Fibroblast of lung (primary cell): ENCODE data around the gene CELF2. TPM values are rescaled to one million over a fixed set of nuclear protein-coding genes. Genes with fewer than 3 reads are reported as not detected.

ENCODE experiments used
- DNase-seq, 2 donors: peaks; one replicate each; pipeline versions ENCODE4 v3.0.0 to v3.0.0-alpha.2; 2010; ENCODE audit warnings: low read depth in 2 of 2
- H2AFZ ChIP-seq: 2 replicates; pipeline ENCODE4 v1.5.1; 2012; ENCODE audit warnings: low read length, control low read depth, inconsistent platforms
- H3K27ac ChIP-seq: 2 replicates; pipeline ENCODE4 v1.5.1; 2011; ENCODE audit warnings: low read length, control low read depth; ENCODE audit not compliant: insufficient read depth
- H3K27me3 ChIP-seq: 2 replicates; pipeline ENCODE4 v1.5.1; 2011; ENCODE audit warnings: mild to moderate bottlenecking, low read length; ENCODE audit not compliant: control insufficient read depth, insufficient read depth
- H3K36me3 ChIP-seq: 2 replicates; pipeline ENCODE4 v1.5.1; 2011; ENCODE audit warnings: low read length; ENCODE audit not compliant: control insufficient read depth, insufficient read depth
- H3K4me1 ChIP-seq: 2 replicates; pipeline ENCODE4 v1.5.1; 2011; ENCODE audit warnings: low read length; ENCODE audit not compliant: control insufficient read depth, insufficient read depth; ENCODE audit errors: extremely low read depth
- H3K4me2 ChIP-seq: 2 replicates; pipeline ENCODE4 v1.5.1; 2011; ENCODE audit warnings: low read length, control low read depth; ENCODE audit not compliant: insufficient read depth; ENCODE audit errors: extremely low read depth
- H3K4me3 ChIP-seq, 4 experiments: fragments of 200-600 bp in 1 of 4; sonication (generic) in 1 of 4; replicated peaks in 1 of 4; 2 replicates each; pipeline ENCODE4 v1.5.1; 2011 to 2016; ENCODE audit warnings: low read length in 4 of 4, low read depth in 3 of 4, mild to moderate bottlenecking in 3 of 4, control low read depth in 2 of 4, inconsistent platforms in 1 of 4, mixed read lengths in 1 of 4; ENCODE audit not compliant: insufficient read depth in 1 of 4; ENCODE audit errors: control extremely low read depth in 1 of 4
- H3K79me2 ChIP-seq: 2 replicates; pipeline ENCODE4 v1.5.1; 2012; ENCODE audit warnings: mild to moderate bottlenecking, low read length, inconsistent platforms; ENCODE audit not compliant: control insufficient read depth, insufficient read depth
- H3K9ac ChIP-seq: 2 replicates; pipeline ENCODE4 v1.5.1; 2011; ENCODE audit warnings: mild to moderate bottlenecking, low read length, control low read depth; ENCODE audit not compliant: insufficient read depth
- H3K9me3 ChIP-seq: 2 replicates; pipeline ENCODE4 v1.5.1; 2012; ENCODE audit warnings: low read depth, low read length; ENCODE audit not compliant: control insufficient read depth, insufficient read depth
- H4K20me1 ChIP-seq: 2 replicates; pipeline ENCODE4 v1.5.1; 2011; ENCODE audit warnings: low read length; ENCODE audit not compliant: control insufficient read depth, insufficient read depth; ENCODE audit errors: extremely low read depth
- EZH2 ChIP-seq: IDR thresholded peaks from 2 replicates; pipeline ENCODE4 v1.5.1; 2012; ENCODE audit warnings: low read length, control low read depth, mild to moderate bottlenecking; ENCODE audit errors: missing control alignments
- polyA plus RNA-seq, 2 donors: library from polyadenylated mRNA; depleted of rRNA in 1 of 2; stranded (reverse) in 1 of 2; unstranded in 1 of 2; fragments of >200 nt; gene quantifications; 2 replicates each; pipeline ENCODE4 v1.2.1, GENCODE V29; 2011 to 2012; ENCODE audit warnings: missing spikeins in 1 of 2
- total RNA-seq: library from RNA; depleted of rRNA; stranded (reverse); fragments of >200 nt; gene quantifications from 2 replicates; pipeline ENCODE4 v1.2.1, GENCODE V29; 2014
- TF ChIP-seq, protein P1 (sequence below), 2 donors: IDR thresholded peaks in 1 of 2; conservative IDR thresholded peaks in 1 of 2; 1 replicate in 1 of 2; 2 replicates in 1 of 2; pipeline ENCODE4 v1.5.1; 2011 to 2012; ENCODE audit warnings: low read length in 2 of 2, control low read depth in 1 of 2, inconsistent platforms in 1 of 2, low read depth in 1 of 2, mild to moderate bottlenecking in 1 of 2

The CELF2 gene
- total and polyA plus RNA-seq, 2 donors (not counting 1 experiment from before 2014, with no cell fraction given): 16.9 to 25.1 TPM

DNA sequence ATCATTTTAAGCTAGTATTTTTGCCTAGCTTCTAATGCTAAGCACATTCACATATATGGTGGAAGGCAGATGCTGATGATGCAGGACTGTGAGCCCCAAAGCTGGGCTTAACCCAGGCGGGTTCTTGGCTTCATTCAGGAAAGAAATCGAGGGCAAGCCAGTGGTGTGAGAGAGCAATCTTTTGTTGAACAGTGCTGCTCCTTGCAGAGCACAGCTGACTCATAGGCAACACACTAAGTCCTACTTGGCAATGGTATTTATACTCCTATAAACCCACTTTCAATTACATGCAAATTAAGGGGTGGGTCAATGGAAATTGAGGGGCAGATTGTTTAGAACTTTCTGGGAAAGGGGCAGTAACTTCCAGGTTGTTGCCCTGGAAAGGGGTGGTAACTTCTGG is 42.0 kb upstream of the CELF2 start:
- Histone ChIP-seq H3K27ac (no peak overlapping the region), H3K27me3 (no peaks in the 10 kb centered on the region), H3K36me3 (no peaks in the 10 kb centered on the region), H3K9me3 (no peaks in the 10 kb centered on the region), H3K4me3 (no peak overlapping the region), H3K4me1 (no peaks in the 10 kb centered on the region), H2AFZ (no peak overlapping the region), H3K4me2 (no peak overlapping the region), H4K20me1 (no peaks in the 10 kb centered on the region), H3K79me2 (no peaks in the 10 kb centered on the region), H3K9ac (no peak overlapping the region)
- TF ChIP-seq, protein P1, sequence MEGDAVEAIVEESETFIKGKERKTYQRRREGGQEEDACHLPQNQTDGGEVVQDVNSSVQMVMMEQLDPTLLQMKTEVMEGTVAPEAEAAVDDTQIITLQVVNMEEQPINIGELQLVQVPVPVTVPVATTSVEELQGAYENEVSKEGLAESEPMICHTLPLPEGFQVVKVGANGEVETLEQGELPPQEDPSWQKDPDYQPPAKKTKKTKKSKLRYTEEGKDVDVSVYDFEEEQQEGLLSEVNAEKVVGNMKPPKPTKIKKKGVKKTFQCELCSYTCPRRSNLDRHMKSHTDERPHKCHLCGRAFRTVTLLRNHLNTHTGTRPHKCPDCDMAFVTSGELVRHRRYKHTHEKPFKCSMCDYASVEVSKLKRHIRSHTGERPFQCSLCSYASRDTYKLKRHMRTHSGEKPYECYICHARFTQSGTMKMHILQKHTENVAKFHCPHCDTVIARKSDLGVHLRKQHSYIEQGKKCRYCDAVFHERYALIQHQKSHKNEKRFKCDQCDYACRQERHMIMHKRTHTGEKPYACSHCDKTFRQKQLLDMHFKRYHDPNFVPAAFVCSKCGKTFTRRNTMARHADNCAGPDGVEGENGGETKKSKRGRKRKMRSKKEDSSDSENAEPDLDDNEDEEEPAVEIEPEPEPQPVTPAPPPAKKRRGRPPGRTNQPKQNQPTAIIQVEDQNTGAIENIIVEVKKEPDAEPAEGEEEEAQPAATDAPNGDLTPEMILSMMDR (conservative IDR thresholded peaks at IDR 0.05 in 1 of 2, IDR thresholded peaks at IDR 0.05 in 1 of 2; ENCODE audit: low read depth in 1 of 2, low read length in 2 of 2): no peak
- no peak for TF ChIP-seq EZH2
- no peak for DNase-seq

- H2AFZ ChIP-seq: no peak overlapping the region
- no peaks in the 10 kb centered on the region for H3K9me3 ChIP-seq
- no peak overlapping the region for H3K9ac ChIP-seq
- H3K4me1 ChIP-seq: no peaks in the 10 kb centered on the region
- H3K4me2 ChIP-seq: no peak overlapping the region
- no peak overlapping the region for H3K4me3 ChIP-seq
- TF ChIP-seq, protein P1 (conservative IDR thresholded peaks at IDR 0.05 in 1 of 2, IDR thresholded peaks at IDR 0.05 in 1 of 2; ENCODE audit: low read depth in 1 of 2, low read length in 2 of 2): no peak
- no peak for TF ChIP-seq EZH2
- H3K27ac ChIP-seq: no peak overlapping the region
- no peaks in the 10 kb centered on the region for H3K79me2 ChIP-seq
- no peak for DNase-seq
- no peaks in the 10 kb centered on the region for H4K20me1 ChIP-seq
- H3K36me3 ChIP-seq: no peaks in the 10 kb centered on the region
- no peaks in the 10 kb centered on the region for H3K27me3 ChIP-seq
Measured at GRCh38 chr10:10976652-10977051, 41.0 kb upstream of the CELF2 start.

- DNase-seq: no peak
- Histone ChIP-seq H3K79me2 (no peaks in the 10 kb centered on the region), H3K9ac (no peak overlapping the region), H3K4me2 (no peak overlapping the region), H4K20me1 (no peaks in the 10 kb centered on the region), H3K4me1 (no peaks in the 10 kb centered on the region), H3K36me3 (no peaks in the 10 kb centered on the region), H3K4me3 (no peak overlapping the region), H2AFZ (no peak overlapping the region), H3K9me3 (no peaks in the 10 kb centered on the region), H3K27me3 (no peaks in the 10 kb centered on the region), H3K27ac (no peak overlapping the region)
- TF ChIP-seq, protein P1 (conservative IDR thresholded peaks at IDR 0.05 in 1 of 2, IDR thresholded peaks at IDR 0.05 in 1 of 2; ENCODE audit: low read depth in 1 of 2, low read length in 2 of 2): no peak
- no peak for TF ChIP-seq EZH2
Measured at GRCh38 chr10:10977226-10977956, 40.3 kb upstream of the CELF2 start.
